ENCODE results near the gene OR4K1.

GRCh38 chr14:19917243-19917642 lies 13.5 kb upstream of the OR4K1 start:
- TF ChIP-seq CEBPB (IDR thresholded peaks at IDR 0.05) (no peak), RAD21 (IDR thresholded peaks at IDR 0.05; ENCODE audit: low read depth) (no peak), MAX (IDR thresholded peaks at IDR 0.05) (no peak), EGR1 (IDR thresholded peaks at IDR 0.05) (no peak), EP300 (IDR thresholded peaks at IDR 0.05; ENCODE audit: borderline replicate concordance) (no peak), YY1 (IDR thresholded peaks at IDR 0.05; ENCODE audit: low read depth) (no peak), TEAD4 (IDR thresholded peaks at IDR 0.05) (no peak), USF1 (IDR thresholded peaks at IDR 0.05) (no peak), TCF12 (IDR thresholded peaks at IDR 0.05; ENCODE audit: low read depth) (no peak), NFIC (IDR thresholded peaks at IDR 0.05) (no peak), CREB1 (IDR thresholded peaks at IDR 0.05; ENCODE audit: low read depth) (no peak), TAF1 (IDR thresholded peaks at IDR 0.05; ENCODE audit: low read depth) (no peak), REST (IDR thresholded peaks at IDR 0.05; ENCODE audit: low read depth) (no peak)
